HCT116 (cell line): Measurements from ENCODE around the gene FMNL1. TPM values are rescaled to one million over a fixed set of nuclear protein-coding genes. Genes with fewer than 3 reads are reported as not detected.

Experiments
- ATAC-seq: fragments of 200-7000 bp; cut with Tn5 transposase; 2 replicates; pipeline ENCODE4 v1.9.1; 2020; ENCODE audit warnings: mild to moderate bottlenecking, moderate library complexity
- BruUV-seq: library from RNA; stranded (reverse); fragments of 400-500 nt; replicated peaks from 2 replicates; lab custom pipeline; 2021; lab: Mats Ljungman, UMichigan
- CTCF ChIA-PET: fragments of 300-600 bp; sonication (Branson Sonifier 250); formaldehyde crosslinking; loops from one replicate; lab custom pipeline; 2021; ENCODE audit warnings: antibody characterized with exemption; lab: Charles Lee
- POLR2A ChIA-PET: fragments of 300-600, 350-600 bp; sonication (Branson Sonifier 250); formaldehyde crosslinking; loops from one replicate; lab custom pipeline; 2021; ENCODE audit warnings: antibody characterized with exemption; lab: Charles Lee
- RAD21 ChIA-PET, 2 experiments: fragments of 300-600 bp; sonication (Branson Sonifier 250); formaldehyde crosslinking; loops; one replicate each; lab custom pipeline; 2023; ENCODE audit warnings: low total read pairs in 2 of 2; ENCODE audit not compliant: uncharacterized antibody in 2 of 2, unreplicated experiment in 2 of 2, low non-redundant PET in 1 of 2; lab: Charles Lee
- DNase-seq: peaks from one replicate; pipeline ENCODE4 v3.0.0-alpha.2; 2010; ENCODE audit warnings: low read depth, low spot score
- H2AFZ ChIP-seq: fragments of 200-600 bp; shearing (Covaris generic), sonication (generic); 2 replicates; pipeline ENCODE4 v1.6.1; 2017; ENCODE audit warnings: low read depth, mixed run types, mixed read lengths, antibody characterized with exemption, low read length; ENCODE audit not compliant: poor library complexity, severe bottlenecking
- H3K27ac ChIP-seq: 2 replicates; pipeline ENCODE4 v1.5.1; 2012; ENCODE audit warnings: low read depth, low read length
- H3K27me3 ChIP-seq: fragments of 200-600 bp; sonication (generic); 2 replicates; pipeline ENCODE4 v1.6.1; 2016; ENCODE audit warnings: mixed run types, low read length, mixed read lengths; ENCODE audit not compliant: insufficient read depth
- H3K36me3 ChIP-seq, 2 experiments: fragments of 200-500 bp in 1 of 2; fragments of 200-600 bp in 1 of 2; sonication (Bioruptor generic) in 1 of 2; sonication (generic) in 1 of 2; 2 replicates each; pipeline versions ENCODE4 v1.5.1 to v1.6.1; 2014 to 2016; ENCODE audit warnings: low read length in 2 of 2, inconsistent platforms in 1 of 2, mixed read lengths in 1 of 2, mixed run types in 1 of 2; ENCODE audit not compliant: insufficient read depth in 2 of 2, control insufficient read depth in 1 of 2
- H3K4me1 ChIP-seq, 2 experiments: fragments of 200-600 bp in 1 of 2; sonication (generic) in 1 of 2; 2 replicates each; pipeline versions ENCODE4 v1.5.1 to v1.6.1; 2012 to 2017; ENCODE audit warnings: low read length in 2 of 2, inconsistent platforms in 1 of 2, mild to moderate bottlenecking in 1 of 2, mixed read lengths in 1 of 2, mixed run types in 1 of 2, moderate library complexity in 1 of 2; ENCODE audit not compliant: insufficient read depth in 2 of 2, control insufficient read depth in 1 of 2
- H3K4me2 ChIP-seq: fragments of 200-600 bp; sonication (generic); 2 replicates; pipeline ENCODE4 v1.6.1; 2017; ENCODE audit warnings: mixed run types, low read length, mixed read lengths
- H3K4me3 ChIP-seq, 2 experiments: fragments of 200-600 bp in 1 of 2; sonication (generic) in 1 of 2; replicated peaks in 1 of 2; 2 replicates each; pipeline ENCODE4 v1.5.1; 2011 to 2016; ENCODE audit warnings: low read length in 2 of 2, control low read depth in 1 of 2, low read depth in 1 of 2, mild to moderate bottlenecking in 1 of 2, mixed read lengths in 1 of 2, mixed run types in 1 of 2
- H3K79me2 ChIP-seq: fragments of 200-600 bp; sonication (generic); 2 replicates; pipeline ENCODE4 v1.6.1; 2017; ENCODE audit warnings: mild to moderate bottlenecking, mixed run types, low read length, moderate library complexity, mixed read lengths; ENCODE audit not compliant: insufficient read depth
- H3K9ac ChIP-seq: fragments of 200-600 bp; sonication (generic); 2 replicates; pipeline ENCODE4 v1.6.1; 2016; ENCODE audit warnings: low read length, mixed read lengths
- H3K9me2 ChIP-seq: fragments of 200-600 bp; sonication (generic), shearing (Covaris generic); 2 replicates; pipeline ENCODE4 v1.6.1; 2017; ENCODE audit warnings: mixed run types, mild to moderate bottlenecking, moderate library complexity; ENCODE audit not compliant: insufficient read depth
- H3K9me3 ChIP-seq, 2 experiments: fragments of 200-500 bp in 1 of 2; fragments of 200-600 bp in 1 of 2; sonication (Bioruptor generic) in 1 of 2; sonication (generic) in 1 of 2; 2 replicates each; pipeline ENCODE4 v1.6.1; 2014 to 2017; ENCODE audit warnings: low read length in 2 of 2, mixed read lengths in 2 of 2, inconsistent platforms in 1 of 2, low read depth in 1 of 2, mild to moderate bottlenecking in 1 of 2, mixed run types in 1 of 2, moderate library complexity in 1 of 2; ENCODE audit not compliant: control insufficient read depth in 1 of 2, insufficient read depth in 1 of 2
- H4K20me1 ChIP-seq: fragments of 200-600 bp; sonication (generic), shearing (Covaris generic); 2 replicates; pipeline ENCODE4 v1.6.1; 2017; ENCODE audit warnings: mixed run types, mild to moderate bottlenecking, moderate library complexity; ENCODE audit not compliant: insufficient read depth
- CTCF ChIP-seq, 3 experiments: fragments of 200-600 bp in 1 of 3; sonication (generic) in 1 of 3; IDR thresholded peaks in 2 of 3; conservative IDR thresholded peaks in 1 of 3; 2 replicates each; pipeline ENCODE4 v1.5.1; 2012 to 2017; ENCODE audit warnings: low read depth in 2 of 3, low read length in 2 of 3, antibody characterized with exemption in 1 of 3, borderline replicate concordance in 1 of 3, control low read depth in 1 of 3, mild to moderate bottlenecking in 1 of 3, mixed read lengths in 1 of 3, mixed run types in 1 of 3, moderate library complexity in 1 of 3; ENCODE audit not compliant: insufficient read depth in 1 of 3
- JUND ChIP-seq: IDR thresholded peaks from 2 replicates; pipeline ENCODE4 v1.6.1; 2012
- RAD21 ChIP-seq: IDR thresholded peaks from 2 replicates; pipeline ENCODE4 v1.6.1; 2012; ENCODE audit warnings: low read depth, mild to moderate bottlenecking
- ZBTB33 ChIP-seq: IDR thresholded peaks from 2 replicates; pipeline ENCODE4 v1.6.1; 2011; ENCODE audit warnings: mild to moderate bottlenecking, low read length, moderate library complexity; ENCODE audit not compliant: insufficient replicate concordance; ENCODE audit errors: extremely low read depth
- ZNF274 ChIP-seq: fragments of 200-500 bp; sonication (Bioruptor generic); IDR thresholded peaks from 2 replicates; pipeline ENCODE4 v1.6.1; 2014; ENCODE audit warnings: mild to moderate bottlenecking, low read depth, low read length, inconsistent platforms
- intact Hi-C: fragments of 100-400 bp; cut with micrococcal nuclease; formaldehyde crosslinking; loops from 2 replicates; pipeline ENCODE4 v1.10.0; 2022
- total RNA-seq: library from RNA; stranded (reverse); gene quantifications from one replicate; pipeline ENCODE4 v1.2.1, GENCODE V29; 2021; ENCODE audit not compliant: unreplicated experiment

Gene FMNL1
- total RNA-seq, 1 experiment from 2014 or later: 8.2 TPM

GRCh38 chr17:45270828-45271418, 49.2 kb downstream of the FMNL1 start:
- TF ChIP-seq ZNF274 (no peak), CTCF (IDR thresholded peaks at IDR 0.05 in 2 of 3, conservative IDR thresholded peaks at IDR 0.05 in 1 of 3; ENCODE audit: borderline replicate concordance in 1 of 3, insufficient read depth in 1 of 3, low read depth in 2 of 3, low read length in 2 of 3) (peak; percentile 45 to 86 (median 83); a peak in 5 of 6 replicates), ZBTB33 (no peak), RAD21 (peak; percentile 57), JUND (no peak)
- CTCF ChIA-PET: interaction anchor here (1.4 to 1.8 kb wide), 3 partner anchors 11 to 124 kb away, joined by 3 to 11 read pairs (median 4); no protein-coding TSS in a partner anchor
- no peaks in the 10 kb centered on the region for H4K20me1 ChIP-seq
- H2AFZ ChIP-seq: no peak overlapping the region
- H3K36me3 ChIP-seq: peaks cover 52 to 57% of the 10 kb centered on the region in 2 experiments
- H3K4me2 ChIP-seq: no peak overlapping the region
- H3K9ac ChIP-seq: no peak overlapping the region
- ATAC-seq: peak; percentile 83
- BruUV-seq: no TSS peak
- no peak for DNase-seq
- RAD21 ChIA-PET: no interaction called here
- intact Hi-C loops: loop anchor here (1.0 kb wide), 1 partner anchor 52 kb away; no protein-coding TSS in a partner anchor
- H3K9me2 ChIP-seq: no peaks in the 10 kb centered on the region
- H3K79me2 ChIP-seq: peaks cover under 1% of the 10 kb centered on the region; the same call in 1 of the 2 replicates
- H3K4me1 ChIP-seq: 0 out of 4 replicates have a peak, but pooled peaks cover 0 to 4% of the 10 kb centered on the region in 2 experiments
- H3K4me3 ChIP-seq: no peak overlapping the region
- H3K27ac ChIP-seq: no peak overlapping the region
- POLR2A ChIA-PET: no interaction called here
- H3K27me3 ChIP-seq: no peaks in the 10 kb centered on the region
- H3K9me3 ChIP-seq: no peaks in the 10 kb centered on the region
